HepG2 (cell line): ENCODE results near the gene SLC38A8. TPM values are rescaled to one million over a fixed set of nuclear protein-coding genes. Genes with fewer than 3 reads are reported as not detected.

Source experiments
- ATAC-seq: fragments of 200-7000 bp; cut with Tn5 transposase; 3 replicates; pipeline ENCODE4 v1.9.1; 2020; ENCODE audit warnings: mild to moderate bottlenecking, moderate library complexity
- BruUV-seq: library from RNA; stranded (reverse); fragments of 400-500 nt; replicated peaks from 2 replicates; lab custom pipeline; 2021; lab: Mats Ljungman, UMichigan
- CTCF ChIA-PET: fragments of 300-600 bp; formaldehyde crosslinking; extraction: SDS; loops from one replicate; lab custom pipeline; 2021; ENCODE audit warnings: low total read pairs, inconsistent platforms, low intra/inter-chr PET ratio; lab: Yijun Ruan, JAX
- POLR2A ChIA-PET: fragments of 350-600 bp; sonication (Branson Sonifier 250); formaldehyde crosslinking; loops from one replicate; lab custom pipeline; 2020; ENCODE audit warnings: antibody characterized with exemption, inconsistent platforms; lab: Yijun Ruan, JAX
- DNase-seq: peaks from one replicate; pipeline ENCODE4 v3.0.0-alpha.2; 2015; ENCODE audit warnings: low spot score
- FAIRE-seq: peaks from 3 replicates; lab custom pipeline; 2011; peaks lifted over from hg19 to GRCh38; lab: Jason Lieb, UNC
- H2AFZ ChIP-seq: one replicate; pipeline ENCODE4 v1.6.1; 2011; ENCODE audit warnings: low read length, inconsistent platforms
- H3K27ac ChIP-seq: fragments of 300-600 bp; 3 replicates; pipeline ENCODE4 v1.8.0; 2011; ENCODE audit warnings: mixed run types, mild to moderate bottlenecking, mixed read lengths, low read length, inconsistent platforms; ENCODE audit not compliant: insufficient read depth; ENCODE audit errors: extremely low read length
- H3K27me3 ChIP-seq, 2 experiments: fragments of 200-600 bp in 1 of 2; 2 replicates in 1 of 2; 3 replicates in 1 of 2; pipeline versions ENCODE4 v1.6.0 to v1.8.0; 2011; ENCODE audit warnings: low read length in 2 of 2, mild to moderate bottlenecking in 2 of 2, moderate library complexity in 2 of 2, inconsistent platforms in 1 of 2; ENCODE audit not compliant: insufficient read depth in 2 of 2, control insufficient read depth in 1 of 2
- H3K36me3 ChIP-seq, 2 experiments: fragments of 200-600 bp in 1 of 2; replicated peaks in 1 of 2; 2 replicates in 1 of 2; 3 replicates in 1 of 2; pipeline versions ENCODE4 v1.5.1 to v1.8.0; 2011; ENCODE audit warnings: low read length in 2 of 2, inconsistent platforms in 1 of 2; ENCODE audit not compliant: insufficient read depth in 2 of 2, control insufficient read depth in 1 of 2
- H3K4me1 ChIP-seq: 2 replicates; pipeline ENCODE4 v1.5.1; 2012; ENCODE audit warnings: low read length, inconsistent platforms; ENCODE audit not compliant: insufficient read depth
- H3K4me2 ChIP-seq: 2 replicates; pipeline ENCODE4 v1.6.0; 2011; ENCODE audit warnings: low read depth, low read length, inconsistent platforms
- H3K4me3 ChIP-seq, 3 experiments: fragments of 200-600 bp in 1 of 3; sonication (generic), shearing (Covaris generic) in 1 of 3; replicated peaks in 1 of 3; 2 replicates each; pipeline ENCODE4 v1.5.1; 2011 to 2016; ENCODE audit warnings: low read length in 3 of 3, inconsistent platforms in 2 of 3, low read depth in 2 of 3, mild to moderate bottlenecking in 2 of 3, control low read depth in 1 of 3, mixed read lengths in 1 of 3; ENCODE audit not compliant: insufficient read depth in 1 of 3
- H3K79me2 ChIP-seq: one replicate; pipeline ENCODE4 v1.6.1; 2011; ENCODE audit warnings: low read length, inconsistent platforms; ENCODE audit not compliant: insufficient read depth
- H3K9ac ChIP-seq: 2 replicates; pipeline ENCODE4 v1.6.0; 2011; ENCODE audit warnings: mild to moderate bottlenecking, low read depth, low read length, inconsistent platforms; ENCODE audit not compliant: insufficient read depth
- H3K9me3 ChIP-seq: 2 replicates; pipeline ENCODE4 v1.5.1; 2012; ENCODE audit warnings: mild to moderate bottlenecking, low read length
- H4K20me1 ChIP-seq: 2 replicates; pipeline ENCODE4 v1.6.0; 2011; ENCODE audit warnings: inconsistent platforms, mild to moderate bottlenecking, low read length, moderate library complexity; ENCODE audit not compliant: insufficient read depth
- KLF16 ChIP-seq, 2 experiments: sonication (generic) in 1 of 2; formaldehyde crosslinking in 1 of 2; IDR thresholded peaks; 2 replicates each; pipeline versions ENCODE4 v1.6.1 to v1.8.0; 2016 to 2023; ENCODE audit warnings: missing genetic modification reagents in 2 of 2, missing compliant biosample characterization in 1 of 2
- MAFF ChIP-seq: IDR thresholded peaks from 2 replicates; pipeline ENCODE4 v1.6.1; 2011; ENCODE audit warnings: low read depth, low read length, improper control_type of control experiment
- ZNF256 ChIP-seq: sonication (generic); formaldehyde crosslinking; conservative IDR thresholded peaks from 2 replicates; pipeline ENCODE4 v1.4.0; 2020; ENCODE audit warnings: missing genetic modification reagents
- ZNF362 ChIP-seq: sonication (generic); formaldehyde crosslinking; IDR thresholded peaks from 2 replicates; pipeline ENCODE4 v1.4.0; 2020; ENCODE audit warnings: missing genetic modification reagents, mild to moderate bottlenecking, borderline replicate concordance
- ZNF441 ChIP-seq: sonication (generic); formaldehyde crosslinking; IDR thresholded peaks from 2 replicates; pipeline ENCODE4 v1.7.0; 2021; ENCODE audit warnings: missing genetic modification reagents, borderline replicate concordance
- ZNF567 ChIP-seq: sonication (generic); formaldehyde crosslinking; IDR thresholded peaks from 2 replicates; pipeline ENCODE4 v1.8.1; 2023; ENCODE audit warnings: mild to moderate bottlenecking, missing genetic modification reagents, borderline replicate concordance
- ZNF607 ChIP-seq: sonication (generic); formaldehyde crosslinking; IDR thresholded peaks from 2 replicates; pipeline ENCODE4 v1.5.1; 2020; ENCODE audit warnings: missing genetic modification reagents, mild to moderate bottlenecking, borderline replicate concordance
- ZNF775 ChIP-seq: sonication (generic); formaldehyde crosslinking; IDR thresholded peaks from 2 replicates; pipeline ENCODE4 v1.4.0; 2020; ENCODE audit warnings: missing genetic modification reagents, mild to moderate bottlenecking, moderate library complexity, borderline replicate concordance
- WGBS: methylation state at CpG from one replicate; pipeline ENCODE4 v1.1.6; 2017; ENCODE audit warnings: low lambda C conversion rate; 5-methylcytosine and 5-hydroxymethylcytosine counted together
- in situ Hi-C: cut with HindIII; loops from 2 replicates; pipeline ENCODE4 v1.10.0; 2017; ENCODE audit warnings: low pct_unique_long_range_greater_than_20kb; ENCODE audit not compliant: extremely low pct_ligation_motif_present
- intact Hi-C: fragments of 100-400 bp; cut with micrococcal nuclease; formaldehyde crosslinking; loops from one replicate; pipeline ENCODE4 v1.10.0; 2022; ENCODE audit not compliant: unreplicated experiment
- polyA plus RNA-seq, 8 experiments: library from polyadenylated mRNA; depleted of rRNA in 3 of 8; stranded (reverse) in 7 of 8; unstranded in 1 of 8; fragments of >200 nt; fragmentation: Illumina TruSeq in 4 of 8; extraction: Trizol in 4 of 8; gene quantifications; 2 replicates each; pipeline versions ENCODE4 v1.2.1 to v1.2.3, GENCODE V29; 2011 to 2016; ENCODE audit warnings: low read depth in 4 of 8, missing spikeins in 1 of 8, mixed read lengths in 1 of 8; ENCODE audit not compliant: insufficient read depth in 1 of 8
- total RNA-seq, 5 experiments: library from RNA; depleted of rRNA; stranded (reverse); fragments of >200 nt; fragmentation: Illumina TruSeq; extraction: Trizol; gene quantifications; 2 replicates each; pipeline ENCODE4 v1.2.3, GENCODE V29; 2016; ENCODE audit warnings: low read depth in 1 of 5

Gene SLC38A8
- total and polyA plus RNA-seq, 2 of the 13 experiments (the other 11 are each of a cell fraction or from before 2014, with no cell fraction given): 0.24 to 0.37 TPM

GRCh38 chr16:84001726-84002125 lies 40.9 kb downstream of the SLC38A8 start:
- BruUV-seq: no TSS peak
- no peak overlapping the region for H3K4me3 ChIP-seq
- H3K79me2 ChIP-seq: no peaks in the 10 kb centered on the region
- WGBS: 58% methylated on average over 6 of the region's 7 CpGs
- no peak overlapping the region for H3K9ac ChIP-seq
- ChIA-PET POLR2A (no interaction called here), CTCF (no interaction called here)
- H3K27ac ChIP-seq: no peak overlapping the region
- no peak overlapping the region for H3K4me2 ChIP-seq
- FAIRE-seq: no peak
- H3K9me3 ChIP-seq: no peaks in the 10 kb centered on the region
- ATAC-seq: no peak
- H3K27me3 ChIP-seq: peaks cover 14 to 63% of the 10 kb centered on the region in 2 experiments
- no peaks in the 10 kb centered on the region for H3K4me1 ChIP-seq
- in situ Hi-C loops: no loop called here
- H4K20me1 ChIP-seq: no peaks in the 10 kb centered on the region
- H2AFZ ChIP-seq: no peak overlapping the region
- intact Hi-C loops: no loop called here
- no peaks in the 10 kb centered on the region for H3K36me3 ChIP-seq
- TF ChIP-seq ZNF256 (CRISPR knock-in tag) (no peak), ZNF441 (CRISPR knock-in tag) (no peak), ZNF607 (no peak), ZNF362 (no peak), ZNF567 (CRISPR knock-in tag) (no peak), KLF16 (CRISPR knock-in tag; IDR thresholded peaks at IDR 0.05) (no peak), MAFF (no peak), ZNF775 (CRISPR knock-in tag) (no peak)
- DNase-seq: no peak
